Breast epithelium (tissue), 4 donors: Measurements from ENCODE around the gene CREB3L1. TPM values are rescaled to one million over a fixed set of nuclear protein-coding genes. Genes with fewer than 3 reads are reported as not detected.

Experiments
- DNase-seq, 2 donors: peaks; one replicate each; pipeline ENCODE4 v3.0.0-alpha.2; 2019; ENCODE audit warnings: low spot score in 2 of 2
- H3K27ac ChIP-seq, 2 donors: fragments of 200-600 bp; sonication (generic) in 1 of 2; one replicate each; pipeline ENCODE4 v1.5.1; 2016 to 2019; ENCODE audit warnings: mild to moderate bottlenecking in 1 of 2
- H3K27me3 ChIP-seq, 2 donors: fragments of 200-600 bp; sonication (generic) in 1 of 2; one replicate each; pipeline versions ENCODE4 v1.5.1 to v1.6.0; 2017 to 2019; ENCODE audit warnings: control low read depth in 1 of 2, mild to moderate bottlenecking in 1 of 2
- H3K36me3 ChIP-seq: fragments of 200-600 bp; one replicate; pipeline ENCODE4 v1.5.1; 2019
- H3K4me1 ChIP-seq, 2 donors: fragments of 200-600 bp; sonication (generic); one replicate each; pipeline ENCODE4 v1.5.1; 2016 to 2019; ENCODE audit warnings: control low read depth in 1 of 2
- H3K4me3 ChIP-seq, 3 donors: fragments of 200-600 bp; sonication (generic); 1 replicate in 2 of 3; 2 replicates in 1 of 3; pipeline ENCODE4 v1.5.1; 2016 to 2019; ENCODE audit warnings: mild to moderate bottlenecking in 3 of 3, moderate library complexity in 2 of 3
- H3K9me3 ChIP-seq, 2 donors: fragments of 200-600 bp; sonication (generic) in 1 of 2; one replicate each; pipeline ENCODE4 v1.5.1; 2016 to 2019; ENCODE audit warnings: control low read depth in 1 of 2
- CTCF ChIP-seq, 3 donors: fragments of 450-650 bp; IDR thresholded peaks; one replicate each; pipeline ENCODE4 v1.5.1; 2016 to 2017; ENCODE audit warnings: antibody characterized with exemption in 3 of 3, mild to moderate bottlenecking in 3 of 3, moderate library complexity in 3 of 3
- POLR2A ChIP-seq: fragments of 450-650 bp; IDR thresholded peaks from one replicate; pipeline ENCODE4 v1.6.1; 2016; ENCODE audit warnings: antibody characterized with exemption, mild to moderate bottlenecking, moderate library complexity
- POLR2AphosphoS5 ChIP-seq, 3 donors: sonication (generic); formaldehyde crosslinking; IDR thresholded peaks; one replicate each; pipeline ENCODE4 v1.6.1; 2017; ENCODE audit warnings: antibody characterized with exemption in 3 of 3
- intact Hi-C: fragments of 100-400 bp; cut with DNase I; formaldehyde crosslinking; loops from one replicate; pipeline ENCODE4 v1.15.1; 2023; ENCODE audit warnings: low total_unique reads
- total RNA-seq, 3 donors: library from RNA; depleted of rRNA; stranded (reverse); fragments of >200 nt; gene quantifications; one replicate each; pipeline ENCODE4 v1.1.0, GENCODE V29; 2016

CREB3L1 gene
- total RNA-seq, 3 donors from 2014 or later = 1.6 to 5.1 (median 2.0) TPM

- peaks cover 7% of the 10 kb centered on the region in 2 donors for H3K4me1 ChIP-seq
- TF ChIP-seq POLR2AphosphoS5 (IDR thresholded peaks at IDR 0.05) (no peak), CTCF (IDR thresholded peaks at IDR 0.05) (no peak), POLR2A (no peak)
- H3K27ac ChIP-seq = peak overlapping the region; percentile 76
- intact Hi-C loops = no loop called here
- no peaks in the 10 kb centered on the region for H3K9me3 ChIP-seq
- H3K27me3 ChIP-seq = no peaks in the 10 kb centered on the region
- no peak for DNase-seq
- H3K4me3 ChIP-seq = no peak overlapping the region
- H3K36me3 ChIP-seq = no peaks in the 10 kb centered on the region
Observed at GRCh38 chr11:46273511-46274205, 3.8 kb upstream of the CREB3L1 start.

- no peak for DNase-seq
- intact Hi-C loops = no loop called here
- no peak overlapping the region for H3K4me3 ChIP-seq
Observed at GRCh38 chr11:46275964-46276641, 1.4 kb upstream of the CREB3L1 start.

GRCh38 chr11:46277313-46277621 is 195 bp upstream of the CREB3L1 start:
- no peak overlapping the region for H3K27ac ChIP-seq
- H3K4me1 ChIP-seq = peaks cover 7 to 13% of the 10 kb centered on the region in 2 donors
- H3K9me3 ChIP-seq = no peaks in the 10 kb centered on the region
- DNase-seq = peak in 1 of 2 donors; percentile 48
- intact Hi-C loops = no loop called here
- TF ChIP-seq POLR2AphosphoS5 (IDR thresholded peaks at IDR 0.05) = no peak
- no peak for TF ChIP-seq CTCF (IDR thresholded peaks at IDR 0.05)
- TF ChIP-seq POLR2A = no peak
- H3K36me3 ChIP-seq = no peaks in the 10 kb centered on the region
- H3K27me3 ChIP-seq = no peaks in the 10 kb centered on the region
- H3K4me3 ChIP-seq = peak overlapping the region; percentile 67 to 80 (median 71)

More at GRCh38 chr11:46275964-46276641, 1.4 kb upstream of the CREB3L1 start:
- TF ChIP-seq CTCF (IDR thresholded peaks at IDR 0.05) (no peak), POLR2AphosphoS5 (IDR thresholded peaks at IDR 0.05) (no peak), POLR2A (no peak)
- Histone ChIP-seq H3K27ac (peak overlapping the region; percentile 36 to 50), H3K36me3 (no peaks in the 10 kb centered on the region), H3K4me1 (peaks cover 7 to 13% of the 10 kb centered on the region in 2 donors), H3K27me3 (no peaks in the 10 kb centered on the region), H3K9me3 (no peaks in the 10 kb centered on the region)

- H3K4me1 ChIP-seq = peaks cover 7 to 13% of the 10 kb centered on the region in 2 donors
- intact Hi-C loops = no loop called here
Observed at GRCh38 chr11:46278387-46279125, 1.1 kb downstream of the CREB3L1 start.

More at GRCh38 chr11:46278387-46279125, 1.1 kb downstream of the CREB3L1 start:
- TF ChIP-seq CTCF (IDR thresholded peaks at IDR 0.05) (peak in 1 of 3 donors; percentile 25), POLR2AphosphoS5 (IDR thresholded peaks at IDR 0.05) (no peak), POLR2A (no peak)
- Histone ChIP-seq H3K27ac (peak overlapping the region; percentile 65 to 81), H3K36me3 (no peaks in the 10 kb centered on the region), H3K27me3 (no peaks in the 10 kb centered on the region), H3K4me3 (peak overlapping the region; percentile 67 to 80 (median 71)), H3K9me3 (no peaks in the 10 kb centered on the region)
- no peak for DNase-seq
